IPS DF 6.9 (cell line): ENCODE data around the gene MRPL32.

Experiments used
- DNase-seq: peaks from one replicate; pipeline ENCODE4 v3.0.0-alpha.2; 2013; ENCODE audit warnings: low read depth, low spot score
- H3K27ac ChIP-seq: one replicate; pipeline ENCODE4 v1.5.1; 2013; ENCODE audit warnings: low read length, control low read depth
- H3K27me3 ChIP-seq: 2 replicates; pipeline ENCODE4 v1.6.1; 2013; ENCODE audit warnings: mild to moderate bottlenecking, low read length; ENCODE audit not compliant: control insufficient read depth, insufficient read depth
- H3K36me3 ChIP-seq: 2 replicates; pipeline ENCODE4 v1.6.1; 2013; ENCODE audit warnings: low read length; ENCODE audit not compliant: control insufficient read depth, insufficient read depth
- H3K4me1 ChIP-seq: 2 replicates; pipeline ENCODE4 v1.6.1; 2013; ENCODE audit warnings: low read length; ENCODE audit not compliant: control insufficient read depth, insufficient read depth
- H3K4me3 ChIP-seq: 2 replicates; pipeline ENCODE4 v1.5.1; 2013; ENCODE audit warnings: mild to moderate bottlenecking, low read length
- H3K9me3 ChIP-seq: 2 replicates; pipeline ENCODE4 v1.6.1; 2013; ENCODE audit warnings: low read length, inconsistent platforms; ENCODE audit not compliant: control insufficient read depth, insufficient read depth
- WGBS: extraction: QIAGEN DNeasy Blood & Tissue Kit; methylation state at CpG from one replicate; pipeline ENCODE4 v1.1.7; 2013; ENCODE audit warnings: mixed read lengths, missing lambda C conversion rate; ENCODE audit not compliant: insufficient read length, insufficient coverage; 5-methylcytosine and 5-hydroxymethylcytosine counted together

MRPL32 gene

DNA sequence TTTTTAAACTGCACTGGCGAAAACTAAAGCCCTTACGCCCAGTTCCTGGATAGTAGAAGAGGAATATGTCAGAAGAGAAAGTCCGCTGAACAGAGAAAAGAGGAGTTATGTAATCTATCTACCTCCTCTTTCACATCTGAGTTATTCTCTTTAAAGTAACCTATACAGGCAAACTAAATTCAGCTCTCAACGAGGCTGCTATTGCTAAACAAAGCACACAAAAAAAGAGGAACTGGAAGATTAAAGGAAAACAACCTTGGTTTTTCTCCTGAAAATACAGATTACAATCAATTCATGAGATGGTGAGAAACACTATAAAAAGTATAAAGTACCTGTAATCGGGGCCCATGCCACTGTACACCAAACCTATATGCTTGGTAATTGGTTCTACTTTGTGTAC is 6.0 kb upstream of the MRPL32 start:
- no peak overlapping the region for H3K4me3 ChIP-seq
- H3K36me3 ChIP-seq: peaks cover 9% of the 10 kb centered on the region; the same call in 1 of the 2 replicates
- no peak overlapping the region for H3K27ac ChIP-seq
- no peaks in the 10 kb centered on the region for H3K27me3 ChIP-seq
- H3K9me3 ChIP-seq: no peaks in the 10 kb centered on the region
- H3K4me1 ChIP-seq: no peaks in the 10 kb centered on the region
- DNase-seq: no peak
- WGBS: no CpG with 5 or more reads among the region's 5 CpGs

GRCh38 chr7:42928754-42929153 is 3.4 kb upstream of the MRPL32 start:
- no peak for DNase-seq

DNA sequence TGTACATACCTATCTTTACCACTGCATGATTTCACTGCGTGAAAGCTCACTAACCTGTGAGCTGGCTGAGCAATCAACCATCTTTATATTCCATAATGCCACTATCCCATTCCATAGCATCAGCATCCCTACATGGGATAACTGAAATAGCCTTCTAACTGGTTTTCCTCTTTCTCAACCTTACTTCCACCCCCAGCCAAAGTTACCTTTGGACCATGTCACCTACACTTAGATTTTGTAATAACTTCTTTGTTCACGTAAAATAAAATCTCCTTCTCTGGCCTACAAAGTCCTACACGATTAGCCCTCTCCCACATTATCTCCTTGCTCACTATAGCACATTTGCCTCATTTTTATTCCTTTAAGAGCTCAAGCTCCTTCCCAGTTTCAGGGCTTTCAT is 2.7 kb upstream of the MRPL32 start:
- no peak overlapping the region for H3K27ac ChIP-seq
- no peaks in the 10 kb centered on the region for H3K27me3 ChIP-seq
- no peaks in the 10 kb centered on the region; the same call in 1 of the 2 replicates for H3K4me1 ChIP-seq
- no peak overlapping the region for H3K4me3 ChIP-seq
- no peak for DNase-seq
- H3K36me3 ChIP-seq: peaks cover 7% of the 10 kb centered on the region; the same call in 1 of the 2 replicates
- 100% methylated on average over 1 of the region's 3 CpGs for WGBS
- no peaks in the 10 kb centered on the region for H3K9me3 ChIP-seq

More at GRCh38 chr7:42928754-42929153, 3.4 kb upstream of the MRPL32 start:
- H3K27ac ChIP-seq: no peak overlapping the region
- 100% methylated on average over 1 of the region's 3 CpGs for WGBS
- no peak overlapping the region for H3K4me3 ChIP-seq
- no peaks in the 10 kb centered on the region for H3K9me3 ChIP-seq
- peaks cover 7% of the 10 kb centered on the region; the same call in 1 of the 2 replicates for H3K36me3 ChIP-seq
- no peaks in the 10 kb centered on the region; the same call in 1 of the 2 replicates for H3K4me1 ChIP-seq
- H3K27me3 ChIP-seq: no peaks in the 10 kb centered on the region

GRCh38 chr7:42930889-42931288 is 1.3 kb upstream of the MRPL32 start:
- no peak for DNase-seq
- Histone ChIP-seq H3K36me3 (peaks cover under 1% of the 10 kb centered on the region; the same call in 1 of the 2 replicates), H3K27me3 (no peaks in the 10 kb centered on the region), H3K27ac (no peak overlapping the region), H3K4me3 (peak overlapping the region; percentile 73; the same call in 1 of the 2 replicates), H3K4me1 (no peaks in the 10 kb centered on the region; the same call in 1 of the 2 replicates), H3K9me3 (no peaks in the 10 kb centered on the region)
- no CpG with 5 or more reads among the region's 5 CpGs for WGBS

- Histone ChIP-seq H3K27me3 (no peaks in the 10 kb centered on the region), H3K9me3 (no peaks in the 10 kb centered on the region), H3K4me1 (no peaks in the 10 kb centered on the region; the same call in 1 of the 2 replicates), H3K27ac (no peak overlapping the region), H3K36me3 (no peaks in the 10 kb centered on the region; the same call in 1 of the 2 replicates), H3K4me3 (peak overlapping the region; percentile 73; the same call in 1 of the 2 replicates)
- WGBS: no CpG with 5 or more reads among the region's 12 CpGs
- no peak for DNase-seq
These were observed 736 bp upstream of the MRPL32 start for GRCh38 chr7:42931447-42931833.

DNA sequence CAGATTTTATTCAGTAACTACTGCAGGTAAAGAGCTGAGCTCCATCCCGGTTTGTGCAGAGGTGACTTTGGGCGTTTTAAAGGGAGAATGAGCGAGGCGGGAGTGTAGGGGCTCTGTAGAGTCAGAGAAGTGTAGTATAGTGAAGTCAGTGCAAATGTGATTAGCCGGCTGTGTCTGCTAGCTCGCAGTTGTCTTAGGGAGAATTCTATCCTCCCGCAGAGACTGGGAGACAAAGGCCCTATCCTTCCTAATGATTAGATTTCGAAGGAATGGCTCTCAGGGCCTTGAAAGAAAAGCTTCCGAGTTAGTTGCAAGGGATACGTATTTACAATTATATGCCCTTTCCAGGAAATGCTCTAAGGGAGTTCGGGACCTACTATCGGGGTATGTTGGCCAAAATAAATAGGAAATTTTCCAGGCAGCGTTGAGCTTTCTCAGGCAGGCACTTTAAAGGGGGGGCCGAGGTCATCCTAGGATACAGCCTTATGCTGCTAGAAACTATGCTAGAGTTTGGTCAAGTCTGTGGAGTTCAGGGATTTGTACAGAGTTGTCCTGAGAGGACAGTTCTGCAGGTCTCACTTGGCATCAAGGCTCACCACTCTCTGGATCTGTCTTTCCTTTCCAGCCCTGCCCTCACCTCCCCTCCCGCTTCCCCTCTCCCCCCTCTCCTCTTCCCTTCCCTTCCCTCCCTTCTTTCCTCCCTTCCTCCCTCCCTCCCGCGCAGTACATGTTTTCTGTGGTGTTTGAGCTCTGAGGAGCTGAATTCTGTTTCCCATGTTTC is 825 bp downstream of the MRPL32 start:
- Histone ChIP-seq H3K27me3 (no peaks in the 10 kb centered on the region), H3K9me3 (no peaks in the 10 kb centered on the region), H3K4me1 (no peaks in the 10 kb centered on the region; the same call in 1 of the 2 replicates), H3K36me3 (no peaks in the 10 kb centered on the region; the same call in 1 of the 2 replicates), H3K4me3 (peak overlapping the region; percentile 81; the same call in 1 of the 2 replicates), H3K27ac (no peak overlapping the region)
- WGBS: no CpG with 5 or more reads among the region's 17 CpGs
- DNase-seq: no peak

DNA sequence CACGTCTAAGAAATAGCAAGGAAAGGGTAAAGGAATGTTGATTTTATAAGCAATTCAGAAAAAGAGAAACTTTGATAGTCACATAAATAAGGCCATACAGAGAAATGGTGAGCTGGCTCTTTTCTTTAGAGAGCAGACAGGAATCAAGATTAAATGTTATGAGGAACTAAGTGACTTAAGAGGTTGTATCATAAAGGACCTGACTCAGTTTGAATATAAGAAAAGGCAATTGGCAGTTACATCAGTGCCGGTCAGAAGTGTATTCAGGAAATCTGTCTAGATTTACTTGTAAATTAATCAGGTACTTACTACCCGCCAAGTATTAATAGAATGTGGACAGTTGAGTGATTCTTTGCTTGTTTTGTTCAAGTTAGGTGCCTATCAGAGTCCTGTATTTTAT is 2.1 kb downstream of the MRPL32 start:
- no peaks in the 10 kb centered on the region for H3K27me3 ChIP-seq
- no peak overlapping the region for H3K27ac ChIP-seq
- H3K4me3 ChIP-seq: no peak overlapping the region
- H3K4me1 ChIP-seq: no peaks in the 10 kb centered on the region; the same call in 1 of the 2 replicates
- no peaks in the 10 kb centered on the region for H3K9me3 ChIP-seq
- no peaks in the 10 kb centered on the region; the same call in 1 of the 2 replicates for H3K36me3 ChIP-seq
- WGBS: no CpG with 5 or more reads among the region's 3 CpGs
- DNase-seq: no peak

DNA sequence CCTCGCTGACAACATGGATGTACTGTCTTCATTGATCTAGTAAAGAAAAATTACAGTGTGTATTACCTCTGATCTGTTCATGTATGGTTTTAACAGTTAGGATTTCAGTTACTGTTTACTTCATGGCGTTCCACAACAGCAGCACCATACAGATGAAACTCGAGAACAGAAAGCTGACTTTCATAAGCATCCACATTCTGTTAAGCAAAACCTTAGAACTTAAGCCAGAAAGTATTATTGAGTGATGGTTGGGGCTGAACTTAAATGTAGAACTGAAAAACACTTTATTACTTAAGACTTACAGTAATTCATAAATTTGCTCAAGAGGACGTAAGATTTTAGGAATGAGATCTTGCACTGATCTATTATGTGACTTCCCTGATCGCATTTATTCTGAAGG is 3.7 kb downstream of the MRPL32 start:
- H3K36me3 ChIP-seq: no peaks in the 10 kb centered on the region; the same call in 1 of the 2 replicates
- no peak overlapping the region for H3K4me3 ChIP-seq
- no peak overlapping the region for H3K27ac ChIP-seq
- H3K27me3 ChIP-seq: no peaks in the 10 kb centered on the region
- no peak for DNase-seq
- no peaks in the 10 kb centered on the region; the same call in 1 of the 2 replicates for H3K4me1 ChIP-seq
- no peaks in the 10 kb centered on the region for H3K9me3 ChIP-seq
- no CpG with 5 or more reads among the region's 5 CpGs for WGBS

DNA sequence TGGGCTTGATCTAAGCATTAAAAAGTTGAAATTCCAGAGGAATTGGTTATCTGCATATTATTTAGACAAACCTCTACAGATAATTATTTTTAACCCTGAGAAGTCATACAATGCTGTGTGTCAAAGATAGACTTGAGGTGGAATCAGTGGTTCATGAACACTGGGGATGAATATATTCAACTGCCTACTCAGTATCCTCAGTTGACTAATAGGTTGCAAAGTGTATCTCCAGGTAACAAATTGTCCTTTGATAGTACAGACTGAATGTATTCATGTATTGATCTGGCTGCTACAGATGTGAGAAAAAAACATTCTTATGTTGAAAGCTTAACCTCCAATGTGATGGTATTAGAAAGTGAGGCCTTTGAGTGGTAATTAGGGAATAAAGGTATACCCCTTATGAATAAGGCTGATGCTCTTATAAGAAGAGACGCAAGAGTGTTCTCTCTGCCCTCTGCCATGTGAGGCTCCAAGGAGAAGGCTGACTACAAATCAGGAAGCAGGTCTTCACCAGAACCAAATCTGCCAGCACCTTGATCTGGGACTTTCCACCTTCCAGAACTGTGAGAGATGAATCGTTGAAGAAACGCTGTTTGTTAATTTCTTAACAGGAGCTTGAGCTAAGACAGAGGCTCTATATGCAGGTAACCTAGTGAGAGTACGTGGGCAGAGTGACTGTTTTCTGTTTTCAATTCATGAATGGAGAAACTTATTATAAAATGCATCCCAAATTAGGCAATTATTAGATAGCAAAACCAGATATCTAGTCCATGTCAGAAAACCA is 7.5 kb downstream of the MRPL32 start:
- no CpG with 5 or more reads among the region's 4 CpGs for WGBS
- H3K4me3 ChIP-seq: no peak overlapping the region
- no peak for DNase-seq
- H3K36me3 ChIP-seq: no peaks in the 10 kb centered on the region; the same call in 1 of the 2 replicates
- no peak overlapping the region for H3K27ac ChIP-seq
- H3K9me3 ChIP-seq: no peaks in the 10 kb centered on the region
- no peaks in the 10 kb centered on the region for H3K27me3 ChIP-seq
- peaks cover 2% of the 10 kb centered on the region; the same call in 1 of the 2 replicates for H3K4me1 ChIP-seq
